ENCODE data around the gene ROR1.

Gene ROR1

DNA sequence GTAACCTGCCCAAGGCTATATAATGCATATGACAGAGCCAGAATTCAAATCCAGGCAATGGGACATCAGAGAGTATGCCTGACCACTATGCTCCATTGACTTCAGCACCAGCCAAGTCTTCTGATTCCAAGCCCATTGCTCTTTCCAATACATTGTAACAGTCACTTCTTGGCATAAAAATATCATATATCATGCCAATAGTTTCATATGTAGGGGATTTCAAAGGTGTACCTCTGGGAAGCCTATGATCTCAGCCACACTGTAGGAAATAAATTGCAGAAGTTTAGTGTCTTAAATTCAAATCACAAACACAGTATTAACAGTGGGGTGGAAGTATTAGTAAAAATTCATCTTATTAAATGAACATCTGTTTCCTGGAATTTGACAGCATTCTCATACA lies 30.0 kb upstream of the ROR1 start:
- H3K4me1 ChIP-seq (ENCODE audit: insufficient read depth, low read length), result peaks cover 13% of the 10 kb centered on the region
- H3K9me3 ChIP-seq (ENCODE audit: low read length), result no peaks in the 10 kb centered on the region
- H3K27ac ChIP-seq (ENCODE audit: low read depth, low read length), result no peak overlapping the region

DNA sequence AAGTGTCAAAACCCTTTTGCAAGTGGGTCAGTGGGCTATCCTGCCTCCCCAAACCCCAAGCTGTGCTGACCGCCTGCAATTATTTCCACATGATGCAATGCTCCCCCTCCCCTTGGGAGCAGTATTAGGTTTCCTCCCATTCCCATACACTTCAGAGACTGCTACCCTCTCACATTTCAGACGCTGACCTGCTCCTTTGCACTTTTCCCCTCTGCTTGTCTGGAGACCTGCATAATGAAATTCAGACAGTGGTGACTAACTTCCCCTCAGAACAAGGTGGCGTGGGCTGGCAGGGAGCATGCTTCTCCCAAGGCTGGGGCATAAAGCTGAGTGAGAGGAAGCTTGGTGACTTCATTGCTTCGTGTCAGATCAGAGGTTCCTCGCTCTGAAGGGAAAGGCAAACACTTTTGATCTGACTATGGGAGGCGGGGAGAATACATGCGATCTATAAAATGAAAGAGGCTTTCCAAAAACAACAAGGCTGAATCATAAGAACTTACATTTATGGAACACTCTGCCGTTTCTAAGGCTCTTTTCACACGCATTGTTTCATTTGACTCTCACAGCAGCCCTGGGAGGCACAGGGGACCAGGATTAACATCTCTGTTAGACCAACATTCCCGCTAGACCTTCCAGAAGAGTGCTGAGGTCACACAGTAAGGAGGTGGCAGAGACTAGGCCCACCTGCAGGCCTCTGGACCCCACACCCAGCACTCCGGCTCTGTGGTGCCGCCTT lies 27.5 kb upstream of the ROR1 start:
- H3K36me3 ChIP-seq (ENCODE audit: insufficient read depth, low read length), result no peaks in the 10 kb centered on the region
- H3K4me1 ChIP-seq (ENCODE audit: insufficient read depth, low read length), result peaks cover 13% of the 10 kb centered on the region
- no peak overlapping the region for H3K9ac ChIP-seq (ENCODE audit: low read length)
- no peak overlapping the region for H3K4me3 ChIP-seq (ENCODE audit: low read depth in 1 of 2, low read length in 2 of 2)
- no peaks in the 10 kb centered on the region for H3K9me3 ChIP-seq (ENCODE audit: low read length)
- H3K27ac ChIP-seq (ENCODE audit: low read depth, low read length), result no peak overlapping the region
- no peaks in the 10 kb centered on the region for H3K27me3 ChIP-seq (ENCODE audit: control insufficient read depth in 1 of 2, insufficient read depth in 2 of 2, low read length in 2 of 2)

More for the DNA sequence above, 30.0 kb upstream of the ROR1 start:
- H3K4me3 ChIP-seq (ENCODE audit: low read depth in 1 of 2, low read length in 2 of 2), result no peak overlapping the region
- no peak overlapping the region for H3K9ac ChIP-seq (ENCODE audit: low read length)
- no peaks in the 10 kb centered on the region for H3K27me3 ChIP-seq (ENCODE audit: control insufficient read depth in 1 of 2, insufficient read depth in 2 of 2, low read length in 2 of 2)
- no peaks in the 10 kb centered on the region for H3K36me3 ChIP-seq (ENCODE audit: insufficient read depth, low read length)

- H3K9ac ChIP-seq (ENCODE audit: low read length), result no peak overlapping the region
- no peak overlapping the region for H3K27ac ChIP-seq (ENCODE audit: low read depth, low read length)
- no peaks in the 10 kb centered on the region for H3K27me3 ChIP-seq (ENCODE audit: control insufficient read depth in 1 of 2, insufficient read depth in 2 of 2, low read length in 2 of 2)
- H3K4me1 ChIP-seq (ENCODE audit: insufficient read depth, low read length), result peaks cover 13% of the 10 kb centered on the region
- H3K4me3 ChIP-seq (ENCODE audit: low read depth in 1 of 2, low read length in 2 of 2), result peak overlapping the region in 1 of 2 donors; percentile 10
- H3K36me3 ChIP-seq (ENCODE audit: insufficient read depth, low read length), result no peaks in the 10 kb centered on the region
- H3K9me3 ChIP-seq (ENCODE audit: low read length), result no peaks in the 10 kb centered on the region
Measured at GRCh38 chr1:63747445-63747844, 26.4 kb upstream of the ROR1 start.

DNA sequence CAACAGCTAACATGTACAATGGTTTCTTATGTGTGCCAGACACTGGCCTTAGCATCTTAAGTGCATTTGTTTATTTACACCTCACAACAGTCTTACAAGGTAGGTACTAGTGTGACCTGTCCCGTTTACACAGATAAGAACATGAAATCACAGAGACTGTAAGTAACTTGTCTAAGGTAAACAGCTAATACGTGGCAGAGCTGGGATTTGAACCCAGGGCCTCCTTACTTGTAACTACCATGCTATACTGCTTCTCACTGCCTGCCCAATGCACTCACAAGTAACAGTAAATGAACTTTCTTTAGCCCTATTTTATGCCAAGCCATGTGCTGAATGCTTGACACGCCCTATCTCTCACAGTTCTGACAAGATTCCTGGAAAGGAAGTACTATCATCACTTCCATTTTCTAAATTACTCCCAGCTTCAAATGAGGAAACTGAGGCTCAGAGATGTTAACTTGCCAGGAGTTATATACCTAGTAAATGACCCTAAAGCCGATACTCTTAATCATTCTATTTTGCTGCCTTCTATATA lies 25.7 kb upstream of the ROR1 start:
- H3K4me1 ChIP-seq (ENCODE audit: insufficient read depth, low read length), result peaks cover 13% of the 10 kb centered on the region
- H3K9ac ChIP-seq (ENCODE audit: low read length), result no peak overlapping the region
- no peaks in the 10 kb centered on the region for H3K9me3 ChIP-seq (ENCODE audit: low read length)
- no peak overlapping the region for H3K27ac ChIP-seq (ENCODE audit: low read depth, low read length)
- peak overlapping the region in 1 of 2 donors; percentile 10 for H3K4me3 ChIP-seq (ENCODE audit: low read depth in 1 of 2, low read length in 2 of 2)
- no peaks in the 10 kb centered on the region for H3K27me3 ChIP-seq (ENCODE audit: control insufficient read depth in 1 of 2, insufficient read depth in 2 of 2, low read length in 2 of 2)
- no peaks in the 10 kb centered on the region for H3K36me3 ChIP-seq (ENCODE audit: insufficient read depth, low read length)

DNA sequence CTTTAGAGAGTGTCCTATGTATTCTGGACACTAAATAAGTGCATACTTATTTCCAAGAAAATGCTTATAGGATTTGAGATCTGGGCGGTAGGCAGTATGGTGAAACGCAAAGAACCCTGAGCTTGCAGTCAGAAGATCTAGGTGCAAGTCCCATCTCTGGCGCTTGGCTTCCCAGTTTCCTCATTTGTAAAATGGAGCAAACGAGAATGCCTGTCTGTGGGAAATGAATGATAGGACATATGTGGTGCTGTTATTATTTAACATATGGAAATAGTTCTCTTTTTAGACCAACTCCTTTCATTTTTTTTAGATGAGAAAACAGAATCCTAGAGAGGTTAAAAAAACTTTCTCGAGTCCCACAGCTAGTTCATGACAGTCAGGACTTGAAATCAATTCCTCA lies 25.2 kb upstream of the ROR1 start:
- no peaks in the 10 kb centered on the region for H3K9me3 ChIP-seq (ENCODE audit: low read length)
- H3K27me3 ChIP-seq (ENCODE audit: control insufficient read depth in 1 of 2, insufficient read depth in 2 of 2, low read length in 2 of 2), result no peaks in the 10 kb centered on the region
- H3K4me3 ChIP-seq (ENCODE audit: low read depth in 1 of 2, low read length in 2 of 2), result no peak overlapping the region
- no peak overlapping the region for H3K27ac ChIP-seq (ENCODE audit: low read depth, low read length)
- H3K9ac ChIP-seq (ENCODE audit: low read length), result no peak overlapping the region
- H3K36me3 ChIP-seq (ENCODE audit: insufficient read depth, low read length), result no peaks in the 10 kb centered on the region
- peaks cover 13% of the 10 kb centered on the region for H3K4me1 ChIP-seq (ENCODE audit: insufficient read depth, low read length)

DNA sequence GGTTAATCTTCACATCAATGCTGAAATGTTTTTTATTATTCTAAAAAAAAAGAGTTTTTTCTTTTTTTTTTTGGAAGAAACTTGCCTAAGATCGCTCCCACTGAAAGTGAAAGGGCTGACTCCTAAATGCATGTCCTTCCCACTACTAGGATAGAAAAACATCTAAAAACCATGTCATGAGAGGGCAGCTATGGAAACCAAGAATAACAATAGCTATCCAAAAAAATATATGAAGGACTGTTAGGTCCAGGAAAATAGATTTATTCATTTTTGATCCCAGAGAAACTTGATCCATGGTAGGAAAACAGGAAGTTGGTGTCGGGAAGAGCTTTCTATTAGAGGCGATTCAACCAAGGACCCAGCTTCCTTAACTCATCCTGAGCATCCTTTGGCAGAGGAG lies 23.1 kb upstream of the ROR1 start:
- no peaks in the 10 kb centered on the region for H3K9me3 ChIP-seq (ENCODE audit: low read length)

DNA sequence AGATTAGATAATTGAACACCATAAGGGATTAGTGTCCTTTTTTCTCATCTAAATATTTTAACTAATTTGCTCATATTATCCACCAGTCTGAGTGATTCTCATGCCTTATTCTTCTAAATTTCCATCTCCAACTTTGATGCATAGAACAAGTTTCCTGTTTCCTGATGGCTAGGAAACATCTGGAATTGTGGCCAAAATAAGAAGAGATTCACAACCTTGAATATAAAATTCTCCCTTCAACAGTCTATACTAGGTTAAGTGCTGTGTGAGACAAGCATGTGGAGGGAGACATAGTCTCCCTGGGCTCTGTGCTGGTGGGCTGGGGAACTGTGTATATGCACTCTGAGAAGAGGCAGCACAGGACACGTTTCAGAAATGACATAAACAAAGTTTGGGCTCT lies 21.6 kb upstream of the ROR1 start:
- H3K27ac ChIP-seq (ENCODE audit: low read depth, low read length), result no peak overlapping the region
- H3K36me3 ChIP-seq (ENCODE audit: insufficient read depth, low read length), result no peaks in the 10 kb centered on the region
- H3K4me3 ChIP-seq (ENCODE audit: low read depth in 1 of 2, low read length in 2 of 2), result no peak overlapping the region

More for the DNA sequence above, 23.1 kb upstream of the ROR1 start:
- no peak overlapping the region for H3K9ac ChIP-seq (ENCODE audit: low read length)
- H3K27ac ChIP-seq (ENCODE audit: low read depth, low read length), result no peak overlapping the region
- peaks cover 13% of the 10 kb centered on the region for H3K4me1 ChIP-seq (ENCODE audit: insufficient read depth, low read length)
- no peaks in the 10 kb centered on the region for H3K27me3 ChIP-seq (ENCODE audit: control insufficient read depth in 1 of 2, insufficient read depth in 2 of 2, low read length in 2 of 2)
- H3K36me3 ChIP-seq (ENCODE audit: insufficient read depth, low read length), result no peaks in the 10 kb centered on the region
- H3K4me3 ChIP-seq (ENCODE audit: low read depth in 1 of 2, low read length in 2 of 2), result no peak overlapping the region

DNA sequence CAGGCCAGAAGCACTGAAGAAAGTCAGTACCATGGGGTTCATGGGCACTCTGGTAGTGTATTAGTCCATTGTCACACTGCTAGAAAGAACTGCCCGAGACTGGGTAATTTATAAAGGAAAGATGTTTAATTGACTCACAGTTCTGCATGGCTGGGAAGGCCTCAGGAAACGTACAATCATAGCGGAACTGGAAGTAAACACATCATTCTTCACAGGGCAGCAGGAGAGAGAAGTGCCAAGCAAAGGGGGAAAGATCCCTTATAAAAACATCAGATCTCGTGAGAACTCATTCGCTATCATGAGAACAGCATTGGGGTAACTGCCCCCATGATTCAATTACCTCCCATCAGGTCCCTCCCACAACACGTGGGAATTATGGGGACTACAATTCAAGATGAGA lies 20.2 kb upstream of the ROR1 start:
- Histone ChIP-seq H3K36me3 (ENCODE audit: insufficient read depth, low read length) (no peaks in the 10 kb centered on the region), H3K4me1 (ENCODE audit: insufficient read depth, low read length) (no peaks in the 10 kb centered on the region), H3K9me3 (ENCODE audit: low read length) (no peaks in the 10 kb centered on the region), H3K4me3 (ENCODE audit: low read depth in 1 of 2, low read length in 2 of 2) (no peak overlapping the region), H3K9ac (ENCODE audit: low read length) (no peak overlapping the region), H3K27ac (ENCODE audit: low read depth, low read length) (no peak overlapping the region), H3K27me3 (ENCODE audit: control insufficient read depth in 1 of 2, insufficient read depth in 2 of 2, low read length in 2 of 2) (no peaks in the 10 kb centered on the region)

More for the DNA sequence above, 21.6 kb upstream of the ROR1 start:
- Histone ChIP-seq H3K27me3 (ENCODE audit: control insufficient read depth in 1 of 2, insufficient read depth in 2 of 2, low read length in 2 of 2) (no peaks in the 10 kb centered on the region), H3K9me3 (ENCODE audit: low read length) (no peaks in the 10 kb centered on the region), H3K9ac (ENCODE audit: low read length) (no peak overlapping the region), H3K4me1 (ENCODE audit: insufficient read depth, low read length) (peaks cover 12% of the 10 kb centered on the region)

GRCh38 chr1:63756839-63757238 lies 17.0 kb upstream of the ROR1 start:
- Histone ChIP-seq H3K9me3 (ENCODE audit: low read length) (no peaks in the 10 kb centered on the region), H3K27ac (ENCODE audit: low read depth, low read length) (no peak overlapping the region), H3K9ac (ENCODE audit: low read length) (no peak overlapping the region), H3K4me3 (ENCODE audit: low read depth in 1 of 2, low read length in 2 of 2) (no peak overlapping the region), H3K4me1 (ENCODE audit: insufficient read depth, low read length) (no peaks in the 10 kb centered on the region), H3K27me3 (ENCODE audit: control insufficient read depth in 1 of 2, insufficient read depth in 2 of 2, low read length in 2 of 2) (no peaks in the 10 kb centered on the region), H3K36me3 (ENCODE audit: insufficient read depth, low read length) (no peaks in the 10 kb centered on the region)

DNA sequence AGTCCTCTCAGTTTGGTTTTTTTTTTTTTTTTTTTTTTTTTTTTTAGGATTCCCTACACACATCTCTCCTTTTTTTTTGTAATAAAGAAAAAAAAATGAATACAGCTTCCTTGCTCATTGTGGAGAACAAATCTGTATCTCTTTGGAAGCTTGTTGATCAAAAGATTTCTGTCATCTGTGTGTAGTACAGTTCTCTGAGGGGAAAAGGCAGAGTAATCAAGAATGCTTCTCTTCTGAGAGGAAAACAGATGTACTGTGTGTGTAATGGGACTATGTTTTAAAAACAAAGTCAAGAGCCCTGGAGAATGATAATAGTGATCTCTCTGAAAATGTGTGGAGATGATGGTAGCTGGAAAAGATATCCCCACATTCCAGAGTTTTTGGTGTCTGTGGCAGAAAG lies 16.5 kb upstream of the ROR1 start:
- Histone ChIP-seq H3K4me3 (ENCODE audit: low read depth in 1 of 2, low read length in 2 of 2) (no peak overlapping the region), H3K9me3 (ENCODE audit: low read length) (no peaks in the 10 kb centered on the region), H3K27me3 (ENCODE audit: control insufficient read depth in 1 of 2, insufficient read depth in 2 of 2, low read length in 2 of 2) (no peaks in the 10 kb centered on the region), H3K9ac (ENCODE audit: low read length) (no peak overlapping the region), H3K36me3 (ENCODE audit: insufficient read depth, low read length) (no peaks in the 10 kb centered on the region), H3K4me1 (ENCODE audit: insufficient read depth, low read length) (no peaks in the 10 kb centered on the region), H3K27ac (ENCODE audit: low read depth, low read length) (no peak overlapping the region)

- Histone ChIP-seq H3K4me1 (ENCODE audit: insufficient read depth, low read length) (no peaks in the 10 kb centered on the region), H3K27ac (ENCODE audit: low read depth, low read length) (no peak overlapping the region), H3K9me3 (ENCODE audit: low read length) (no peaks in the 10 kb centered on the region), H3K4me3 (ENCODE audit: low read depth in 1 of 2, low read length in 2 of 2) (no peak overlapping the region), H3K36me3 (ENCODE audit: insufficient read depth, low read length) (no peaks in the 10 kb centered on the region), H3K9ac (ENCODE audit: low read length) (no peak overlapping the region), H3K27me3 (ENCODE audit: control insufficient read depth in 1 of 2, insufficient read depth in 2 of 2, low read length in 2 of 2) (no peaks in the 10 kb centered on the region)
Measured at GRCh38 chr1:63758791-63759190, 15.0 kb upstream of the ROR1 start.

- Histone ChIP-seq H3K4me3 (ENCODE audit: low read depth in 1 of 2, low read length in 2 of 2) (no peak overlapping the region), H3K36me3 (ENCODE audit: insufficient read depth, low read length) (no peaks in the 10 kb centered on the region), H3K9me3 (ENCODE audit: low read length) (no peaks in the 10 kb centered on the region), H3K4me1 (ENCODE audit: insufficient read depth, low read length) (no peaks in the 10 kb centered on the region), H3K27me3 (ENCODE audit: control insufficient read depth in 1 of 2, insufficient read depth in 2 of 2, low read length in 2 of 2) (no peaks in the 10 kb centered on the region), H3K9ac (ENCODE audit: low read length) (no peak overlapping the region), H3K27ac (ENCODE audit: low read depth, low read length) (no peak overlapping the region)
Measured at GRCh38 chr1:63759778-63760177, 14.0 kb upstream of the ROR1 start.
